Central memory CD4-positive, alpha-beta T cell (primary cell): Measurements from ENCODE around the gene ACER3.
"Not testable (repeated sequence)": the region's sequence is repeated elsewhere in the genome, so short reads cannot be mapped to it uniquely, and the experiment has no call there.

Experiments used
- DNase-seq: peaks from one replicate; pipeline ENCODE4 v3.0.0; 2022

Gene ACER3

DNA sequence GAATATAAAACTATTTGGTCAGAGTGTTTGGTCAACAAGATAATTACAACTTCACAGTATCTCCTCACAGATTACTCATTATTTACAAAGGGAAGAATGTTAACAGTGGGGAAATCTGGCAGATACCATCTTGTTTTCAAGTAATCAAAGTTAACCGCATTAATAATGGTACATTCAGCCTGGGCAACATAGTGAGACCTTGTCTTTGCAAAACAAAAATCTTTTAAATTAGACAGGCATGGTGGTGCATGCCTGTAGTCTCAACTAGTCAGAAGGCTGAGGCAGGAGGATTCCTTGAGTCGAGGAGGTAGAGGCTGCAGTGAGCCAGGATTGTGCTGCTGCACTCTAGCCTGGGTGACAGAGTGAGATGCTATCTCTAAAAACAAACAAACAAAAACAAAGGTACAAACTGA is 78.5 kb downstream of the ACER3 start:
- DNase-seq = no peak

DNA sequence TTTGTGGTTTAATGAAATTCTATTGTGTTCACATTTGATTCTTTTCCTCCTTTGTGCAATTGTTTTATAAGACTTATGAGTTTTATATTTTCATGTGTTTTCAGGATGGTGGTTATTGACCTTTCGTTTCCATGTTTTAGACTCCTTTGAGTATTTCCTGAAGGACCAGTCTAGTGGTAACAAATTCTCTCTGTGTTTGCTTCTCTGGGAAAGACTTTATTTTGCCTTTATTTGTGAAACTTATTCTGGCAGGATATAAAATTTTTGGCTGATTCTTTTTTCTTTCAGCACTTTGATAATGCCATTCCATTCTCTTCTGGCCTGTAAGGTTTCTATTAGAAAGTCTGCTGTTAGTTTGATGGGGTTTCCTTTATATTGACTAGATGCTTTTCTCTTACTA is 83.5 kb downstream of the ACER3 start:
- no peak for DNase-seq

DNA sequence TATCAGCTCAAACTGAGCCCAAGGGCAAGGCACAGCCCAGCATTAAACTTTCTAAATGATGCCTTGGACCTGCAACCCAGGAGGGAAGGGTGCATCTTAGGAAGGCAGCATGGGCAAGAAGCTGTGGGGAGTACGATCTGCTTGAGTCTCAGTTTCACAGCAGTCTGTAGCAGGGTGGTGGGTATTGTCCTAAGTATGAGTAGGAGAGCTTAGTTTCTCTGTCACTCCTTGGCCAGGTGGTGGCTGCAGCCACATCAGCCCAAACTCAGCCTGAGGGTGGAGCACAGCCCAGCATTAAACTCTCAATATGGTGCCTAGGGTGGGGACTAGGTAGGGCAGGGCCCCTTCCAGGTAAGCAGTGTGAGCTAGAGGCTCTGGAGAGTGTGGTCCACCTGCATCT is 85.5 kb downstream of the ACER3 start:
- no peak for DNase-seq

DNA sequence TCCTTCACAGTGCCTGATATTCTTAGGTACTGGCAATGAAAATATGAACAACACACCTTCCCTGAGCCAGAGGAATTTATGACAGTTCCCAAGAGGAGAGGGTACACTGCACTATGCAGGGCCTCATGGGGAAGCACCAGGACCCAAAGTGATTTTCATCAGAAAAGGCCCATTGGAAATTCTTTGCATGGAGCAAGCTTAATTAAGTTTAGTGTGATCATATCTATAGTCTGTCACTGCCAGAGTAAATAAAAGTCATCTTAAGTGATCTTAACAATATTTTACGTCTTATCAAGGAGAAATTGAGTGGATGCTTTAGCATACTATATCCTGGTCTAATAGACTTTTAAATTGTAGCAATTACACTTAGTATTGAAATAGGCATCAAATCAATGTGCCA is 86.5 kb downstream of the ACER3 start:
- no peak for DNase-seq

DNA sequence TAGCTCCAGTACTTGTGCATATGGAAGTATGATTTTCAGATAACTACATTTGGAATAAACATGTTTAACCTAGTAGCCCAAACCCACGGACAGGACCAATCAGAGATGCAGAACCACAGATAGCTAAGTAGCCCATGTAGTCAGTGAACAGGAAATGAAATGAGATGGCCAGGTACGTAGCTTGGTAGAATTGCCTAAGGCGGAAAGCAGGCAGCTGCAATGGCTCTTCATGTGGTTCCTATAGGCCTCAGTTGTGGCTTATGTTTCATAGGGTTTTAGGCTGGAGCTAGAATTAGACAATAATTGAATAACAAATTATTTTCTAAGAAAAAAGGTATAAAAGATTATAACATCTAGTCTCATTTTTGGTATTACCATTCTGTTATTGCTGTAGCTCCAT is 87.1 kb downstream of the ACER3 start:
- DNase-seq = no peak

DNA sequence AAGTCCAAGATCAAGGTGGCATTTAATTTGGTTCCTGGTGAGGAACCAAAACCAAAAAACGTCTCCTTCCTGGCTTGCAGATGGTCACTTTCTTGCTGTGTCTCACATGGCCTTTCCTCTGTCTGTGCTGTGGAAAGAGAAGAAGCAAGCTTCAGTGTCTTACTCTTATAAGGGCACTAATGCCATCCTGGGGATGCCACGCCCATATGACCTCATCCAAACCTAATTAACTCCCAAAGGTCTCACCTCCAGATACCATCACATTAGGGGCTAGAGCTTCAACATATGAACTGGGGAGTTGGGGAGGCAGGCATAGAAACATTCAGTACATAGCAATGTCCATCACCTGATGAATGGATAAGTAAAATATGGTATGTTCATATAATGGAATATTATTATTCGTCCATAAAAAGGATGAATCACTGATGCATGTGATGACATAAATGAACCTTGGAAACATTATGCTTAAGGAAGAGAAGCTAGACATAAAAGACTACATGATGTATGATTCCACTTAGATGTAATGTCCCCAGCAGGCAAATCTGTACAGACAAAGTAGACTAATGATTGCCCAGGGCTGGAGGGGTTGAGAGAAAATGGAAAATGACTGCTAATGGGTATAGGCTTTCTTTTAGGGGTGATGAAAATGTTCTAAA is 94.9 kb downstream of the ACER3 start:
- DNase-seq = no peak

DNA sequence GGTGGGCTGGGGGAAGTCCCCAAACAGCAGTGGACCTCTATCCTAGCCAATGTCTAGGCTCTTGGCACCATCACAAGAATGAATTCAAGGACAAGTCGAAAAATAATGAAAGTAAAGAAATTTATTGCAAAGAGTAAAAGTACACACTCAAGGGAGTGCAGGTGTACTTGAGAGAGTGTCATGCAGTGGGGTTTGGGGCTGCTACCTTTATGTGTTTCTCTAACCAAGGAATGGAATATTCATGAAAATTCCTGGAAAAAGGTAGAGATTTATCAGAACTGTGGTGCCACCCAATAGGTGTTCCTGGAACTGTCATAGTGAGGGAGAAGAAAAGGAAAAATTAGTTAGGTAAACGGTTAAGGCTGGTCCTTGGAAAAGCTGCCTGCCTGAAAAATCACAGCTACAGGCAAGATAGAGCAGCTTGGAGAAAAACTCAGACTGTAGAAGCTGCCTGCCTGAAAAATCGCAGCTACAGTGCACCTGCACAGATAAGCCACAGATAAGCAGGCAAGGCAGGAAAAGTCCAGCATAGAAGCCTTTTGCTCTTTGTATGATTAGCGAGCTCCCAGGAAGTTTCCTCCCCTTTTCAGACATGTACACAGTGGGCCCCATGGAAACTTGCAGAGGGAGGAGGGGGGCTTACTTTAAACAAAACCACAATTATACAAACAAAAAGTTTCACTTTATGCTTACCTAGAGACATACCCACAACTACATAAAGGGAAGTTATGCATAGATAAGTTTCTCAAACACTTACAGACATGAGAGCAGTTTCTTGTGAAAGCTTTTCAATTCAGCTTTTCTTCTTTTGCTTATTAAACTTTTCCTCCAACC is 102.1 kb downstream of the ACER3 start:
- no peak for DNase-seq

DNA sequence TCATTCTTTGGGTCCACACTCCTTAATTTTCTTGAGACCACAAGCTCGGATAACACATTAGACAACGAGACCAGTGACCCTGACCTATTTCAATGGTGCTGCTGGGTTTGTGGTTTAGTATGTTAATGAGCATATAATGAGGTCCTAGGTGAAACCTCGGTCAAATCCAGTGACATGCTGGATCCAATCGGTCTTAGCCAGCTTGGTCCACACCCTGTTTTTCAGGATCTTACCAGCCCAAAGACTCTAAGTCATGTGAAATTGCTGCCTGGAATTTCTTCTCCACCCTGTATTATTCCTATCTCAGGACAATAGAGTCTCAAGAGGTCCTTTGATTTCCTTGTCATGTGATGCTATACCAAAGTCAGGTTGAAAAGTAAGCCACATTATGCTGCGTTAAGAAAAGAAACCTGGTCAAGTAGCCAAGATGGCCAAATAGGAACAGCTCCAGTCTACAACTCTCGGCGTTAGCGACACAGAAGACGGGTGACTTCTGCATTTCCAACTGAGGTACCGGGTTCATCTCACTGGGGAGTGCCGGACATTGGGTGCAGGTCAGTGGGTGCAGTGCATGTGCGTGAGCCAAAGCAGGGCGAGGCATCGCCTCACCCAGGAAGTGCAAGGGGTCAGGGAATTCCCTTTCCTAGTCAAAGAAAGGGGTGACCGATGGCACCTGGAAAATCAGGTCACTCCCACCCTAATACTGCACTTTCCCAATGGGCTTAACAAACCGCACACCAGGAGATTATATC is 102.9 kb downstream of the ACER3 start:
- not testable (repeated sequence) for DNase-seq

DNA sequence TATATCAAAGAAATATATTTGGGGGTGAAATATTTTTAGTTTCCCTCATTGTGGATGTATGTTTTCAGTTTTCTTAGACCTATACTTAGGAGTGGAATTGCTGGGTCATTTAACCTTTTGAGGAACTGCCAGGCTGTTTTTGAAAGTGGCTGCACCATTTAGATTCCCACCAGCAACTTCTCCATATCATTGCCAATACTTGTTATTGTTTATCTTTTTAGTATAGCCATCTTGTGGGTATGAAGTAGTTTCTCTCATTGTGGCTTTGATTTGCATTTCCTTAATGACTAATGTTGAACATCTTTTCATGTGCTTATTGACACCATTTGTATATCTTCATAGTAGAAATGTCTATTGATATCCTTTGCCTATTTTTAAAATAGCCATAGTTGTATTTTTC is 111.3 kb downstream of the ACER3 start:
- DNase-seq = no peak

DNA sequence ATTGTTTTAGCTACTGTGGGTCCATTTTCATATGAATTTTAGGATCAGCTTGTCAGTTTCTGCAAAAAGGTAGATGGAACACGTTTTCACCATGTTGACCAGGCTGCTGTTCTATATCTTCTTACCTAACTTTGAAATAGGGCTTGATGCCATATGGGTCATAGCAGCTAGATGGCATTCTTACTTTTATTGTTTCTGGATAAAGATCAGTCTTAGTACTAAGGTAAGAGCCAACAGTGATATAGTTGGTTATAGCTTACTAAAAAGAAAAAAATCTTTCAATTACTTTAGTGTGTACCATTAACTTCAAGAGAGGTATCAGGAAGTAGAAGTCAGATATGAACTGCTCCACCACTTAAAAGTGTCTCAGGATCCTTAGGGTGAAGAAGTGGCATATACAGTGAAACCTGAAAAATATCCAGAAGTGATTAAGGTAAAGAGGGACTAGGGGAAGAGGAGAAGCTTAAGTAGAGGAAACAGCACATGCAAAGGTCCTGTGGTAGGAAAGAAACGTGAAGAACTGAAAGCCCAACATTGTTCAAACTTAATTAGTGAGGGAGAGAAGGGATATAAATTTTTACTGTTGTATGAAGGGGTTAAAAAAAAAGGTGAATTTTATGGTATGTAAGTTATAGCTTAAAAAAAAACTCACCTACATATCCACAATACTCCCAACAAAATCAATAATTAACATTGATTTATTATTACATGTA is 113.6 kb downstream of the ACER3 start:
- no peak for DNase-seq

DNA sequence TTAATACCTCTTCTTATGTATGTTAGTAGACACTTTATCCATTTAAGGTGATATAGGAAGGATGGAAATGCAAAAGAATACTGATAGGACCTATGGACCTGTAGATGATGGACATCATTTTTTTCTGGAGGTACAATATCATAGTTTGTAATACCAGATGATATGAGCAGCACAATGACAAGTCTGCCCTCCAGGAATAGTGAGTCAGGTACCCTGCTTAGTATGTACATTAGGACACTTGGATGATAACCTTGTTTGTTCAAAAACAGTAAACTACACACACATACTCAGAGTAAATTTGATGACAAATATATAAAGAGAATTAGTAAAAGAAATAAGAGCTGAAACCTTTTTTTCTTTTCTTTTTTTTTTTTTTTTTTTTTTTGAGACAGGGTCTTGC is 114.8 kb downstream of the ACER3 start:
- no peak for DNase-seq

DNA sequence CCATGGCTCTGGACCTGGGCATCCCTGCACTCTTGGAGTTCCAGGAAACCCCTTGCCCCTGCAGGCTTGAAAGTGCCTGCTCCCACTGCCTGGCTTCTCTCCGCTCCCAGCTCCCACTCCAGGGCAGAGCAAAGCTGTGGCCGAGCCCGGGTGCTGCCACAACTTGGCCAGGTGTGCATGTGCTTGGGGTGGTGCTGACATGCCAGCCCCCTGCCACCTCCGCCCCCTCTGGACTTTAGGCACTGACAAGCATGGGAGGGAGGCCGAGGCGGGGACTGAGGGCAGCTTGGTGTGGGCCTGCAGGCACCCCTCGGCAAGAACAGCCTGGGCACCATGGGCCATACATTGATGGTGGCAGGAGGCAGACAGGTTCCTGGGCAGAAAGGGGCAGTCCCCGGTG is 117.1 kb downstream of the ACER3 start:
- DNase-seq = no peak

DNA sequence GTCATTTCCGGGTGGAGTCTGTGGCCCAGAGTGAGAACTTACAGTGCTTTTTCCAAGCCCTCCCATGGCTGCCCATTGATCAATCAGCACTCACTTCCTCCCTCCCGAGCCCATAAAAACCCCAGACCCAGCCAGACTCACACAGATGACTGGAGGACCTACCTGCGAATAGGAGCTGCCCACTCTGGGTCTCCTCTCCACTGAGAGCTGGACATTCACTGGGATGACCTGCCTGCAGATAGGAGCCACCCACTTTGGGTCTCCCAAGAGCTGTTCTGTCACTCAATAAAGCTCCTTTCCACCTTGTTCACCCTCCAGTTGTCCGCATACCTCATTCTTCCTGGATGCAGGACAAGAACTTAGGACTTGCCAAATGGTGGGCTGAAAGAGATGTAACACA is 117.5 kb downstream of the ACER3 start:
- DNase-seq = no peak

DNA sequence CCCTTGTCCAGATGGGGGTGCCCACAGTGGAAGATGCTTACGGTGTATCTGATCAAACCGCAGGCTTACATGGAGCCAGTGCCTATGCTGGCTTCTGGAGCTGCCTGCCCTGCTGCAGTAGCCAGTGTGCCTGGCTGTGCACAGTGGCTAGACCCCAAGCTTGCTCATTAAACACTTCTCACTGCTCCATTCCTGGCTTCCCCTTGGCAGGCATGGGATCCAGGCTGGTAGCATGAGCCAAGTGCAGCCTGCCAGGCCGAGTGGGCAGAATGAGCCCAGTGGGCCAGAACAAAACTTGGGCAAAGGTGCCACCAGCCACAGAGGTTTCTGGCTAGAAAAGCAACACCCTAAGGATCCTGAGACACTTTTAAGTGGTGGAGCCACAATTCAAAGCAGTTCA is 118.1 kb downstream of the ACER3 start:
- DNase-seq = no peak

DNA sequence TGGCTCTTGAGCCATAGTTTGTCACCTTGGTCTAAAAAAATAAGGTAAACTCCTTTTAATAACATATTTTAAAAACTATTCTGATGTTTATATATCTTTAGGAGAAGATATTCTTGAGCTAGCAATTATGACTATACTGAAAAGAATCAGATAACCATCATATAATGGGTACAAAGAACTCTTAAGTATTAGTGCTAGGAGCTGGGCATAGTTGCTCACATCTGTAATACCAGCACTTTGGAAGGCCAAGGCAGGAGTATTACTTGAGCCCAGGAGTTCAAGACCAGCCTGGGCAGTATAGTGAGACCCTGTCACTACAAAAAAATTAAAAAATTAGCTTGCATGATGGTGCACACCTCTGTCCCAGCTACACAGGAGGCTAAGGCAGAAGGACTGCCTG is 119.5 kb downstream of the ACER3 start:
- DNase-seq = no peak

DNA sequence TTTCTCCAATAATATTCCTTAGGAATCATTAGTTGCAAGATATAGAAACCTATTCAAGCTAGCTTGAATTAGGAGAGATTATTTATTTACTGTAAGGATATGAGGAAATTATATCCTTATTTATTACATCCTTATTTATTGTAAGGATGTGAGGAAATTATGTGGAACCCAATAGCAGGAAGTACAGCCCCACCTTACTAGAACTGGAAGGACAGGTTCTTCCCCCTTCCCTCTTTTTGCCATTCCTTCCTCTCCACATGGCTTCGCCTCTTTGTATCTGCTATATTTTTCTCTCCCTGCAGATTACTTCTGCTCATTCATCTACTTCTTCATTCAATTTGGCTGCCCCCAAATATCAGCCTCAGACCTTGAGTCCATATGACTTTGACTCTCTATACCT is 124.0 kb downstream of the ACER3 start:
- no peak for DNase-seq

DNA sequence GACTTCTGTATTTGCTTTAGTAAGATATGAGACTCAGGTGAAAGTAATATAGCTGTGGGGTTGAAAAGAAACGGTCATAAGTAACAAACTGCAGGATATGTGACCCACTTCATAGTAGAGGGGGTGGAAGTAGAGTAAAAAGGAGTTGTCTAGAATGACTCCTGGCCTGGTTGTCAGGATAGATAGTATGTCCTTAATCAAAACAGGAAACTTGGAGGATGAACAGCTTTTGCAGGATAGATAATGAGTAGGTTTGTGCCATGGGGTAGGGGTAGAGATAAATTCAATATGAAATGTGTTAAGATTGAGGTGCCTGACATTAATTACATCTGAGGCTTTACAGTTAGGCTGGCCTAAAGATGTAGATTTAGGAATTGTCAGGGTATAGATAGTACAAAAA is 126.5 kb downstream of the ACER3 start:
- DNase-seq = no peak

DNA sequence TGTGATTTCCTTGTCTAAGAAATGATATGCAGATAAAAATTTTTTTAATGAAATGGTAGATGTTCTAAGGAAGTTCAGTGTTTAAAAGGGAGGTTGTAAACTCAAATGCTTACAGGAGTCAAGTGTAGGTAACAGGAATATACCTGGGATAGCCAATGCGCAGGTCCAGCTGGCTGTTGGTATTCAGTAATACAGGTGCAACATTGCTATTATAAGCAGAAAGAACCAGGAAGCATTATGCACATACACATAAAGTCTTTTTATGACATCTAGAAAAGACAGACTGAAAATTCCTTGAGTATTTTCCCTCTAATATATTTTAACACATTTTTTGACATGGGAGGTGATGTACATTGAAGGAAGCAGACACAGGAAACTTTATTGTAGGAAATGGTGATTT is 129.9 kb downstream of the ACER3 start:
- no peak for DNase-seq

DNA sequence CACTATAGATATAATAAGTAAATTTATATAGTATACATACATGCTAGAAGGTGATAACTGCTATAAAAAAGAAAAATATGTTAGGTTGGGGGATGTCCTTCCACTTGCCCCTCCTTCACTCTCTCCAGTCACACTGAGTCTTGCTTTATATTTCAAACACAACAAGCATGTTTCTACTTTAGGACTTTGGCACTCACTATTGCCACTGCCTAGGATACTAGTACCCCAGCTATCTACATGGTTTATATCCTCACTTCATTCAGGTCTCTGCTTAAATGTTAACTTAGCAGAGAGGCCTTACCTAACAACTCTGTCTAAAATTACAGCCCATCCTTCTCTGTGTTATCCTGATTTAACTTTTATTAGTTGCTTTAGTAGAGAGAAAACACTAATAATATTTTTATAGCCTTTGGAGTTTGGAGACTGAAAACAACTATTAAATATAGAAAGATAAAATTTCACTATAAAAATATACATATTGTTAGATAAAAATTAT is 134.4 kb downstream of the ACER3 start:
- DNase-seq = no peak

DNA sequence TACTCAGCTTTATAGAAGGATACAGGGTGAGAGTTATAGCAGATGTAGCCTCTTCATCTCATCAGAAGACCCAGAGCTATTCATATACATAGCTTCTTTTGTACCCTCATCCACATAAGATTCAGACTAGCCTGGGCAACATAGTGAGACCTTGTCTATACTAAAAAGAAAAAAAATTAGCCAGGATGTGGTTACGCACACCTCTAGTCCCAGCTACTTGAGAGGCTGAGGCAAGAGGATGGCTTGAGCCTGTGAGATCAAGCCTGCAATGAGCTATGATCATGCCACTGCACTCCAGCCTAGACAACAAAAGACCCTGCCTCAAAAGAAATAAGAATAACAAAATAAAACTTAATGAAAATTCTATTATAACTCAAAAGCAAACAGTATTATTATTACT is 136.8 kb downstream of the ACER3 start:
- DNase-seq = no peak

DNA sequence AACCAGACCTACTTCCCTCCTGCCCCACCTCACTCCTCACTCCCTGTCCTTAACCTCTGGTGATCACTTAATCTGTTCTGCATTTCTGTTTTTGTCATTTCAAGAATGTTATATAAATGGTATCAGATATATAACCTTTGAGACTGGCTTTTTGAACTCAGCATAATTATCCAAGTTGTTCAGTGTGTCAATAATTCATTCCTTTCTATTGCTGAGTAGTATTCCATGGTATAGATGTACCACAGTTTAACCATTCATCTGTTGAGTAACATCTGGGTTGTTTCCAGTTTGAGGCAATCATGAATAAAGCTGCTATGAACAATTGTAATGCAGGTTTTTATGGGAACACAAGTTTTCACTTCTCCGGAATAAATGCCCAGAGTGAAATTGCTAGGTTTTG is 138.9 kb downstream of the ACER3 start:
- DNase-seq = no peak

DNA sequence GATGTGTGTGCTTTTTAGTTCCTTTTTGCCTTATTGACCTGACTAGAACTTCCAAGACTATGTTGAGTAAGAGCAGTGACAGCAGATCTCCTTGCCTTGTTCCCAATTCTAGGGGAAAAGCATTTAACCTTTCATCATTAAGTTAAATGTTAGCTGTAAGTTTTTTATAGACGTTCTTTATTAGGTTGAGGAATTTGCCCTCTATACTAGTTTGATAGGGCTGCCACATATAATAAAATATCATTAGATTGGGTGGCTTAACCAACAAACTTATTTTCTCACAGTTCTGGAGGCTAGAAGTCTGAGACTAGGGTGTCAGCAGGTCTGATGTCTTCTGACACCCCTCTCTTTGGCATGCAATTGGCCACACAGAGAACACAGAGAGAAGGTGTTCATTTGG is 140.9 kb downstream of the ACER3 start:
- DNase-seq = no peak

DNA sequence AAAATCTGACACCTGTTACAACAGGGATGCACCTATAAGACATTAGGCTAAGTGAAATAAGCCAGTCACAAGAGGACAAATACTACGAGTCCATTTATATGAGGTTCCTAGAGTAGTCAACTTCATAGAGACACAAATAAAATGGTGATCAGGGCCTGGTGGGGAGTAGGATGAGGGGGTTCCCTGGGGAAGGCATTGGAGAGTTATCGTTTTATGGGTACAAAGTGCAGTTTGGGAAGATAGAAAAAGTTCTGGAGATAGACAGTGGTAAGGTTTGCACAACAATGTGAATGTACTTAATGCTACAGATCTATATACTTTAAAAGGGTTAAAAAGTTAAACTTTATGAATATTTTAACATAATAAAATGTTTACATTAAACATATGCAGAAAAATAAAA is 142.1 kb downstream of the ACER3 start:
- no peak for DNase-seq
